Activated naive CD8-positive, alpha-beta T cell (primary cell): ENCODE data around the gene LMTK2.

Experiments
- H3K27ac Mint-ChIP-seq: one replicate; pipeline ENCODE4 v1.8.0; 2021; ENCODE audit warnings: mixed read lengths
- H3K27me3 Mint-ChIP-seq: one replicate; pipeline ENCODE4 v1.8.0; 2021; ENCODE audit warnings: mixed read lengths
- H3K36me3 Mint-ChIP-seq: one replicate; pipeline ENCODE4 v1.8.0; 2021; ENCODE audit warnings: mixed read lengths
- H3K4me1 Mint-ChIP-seq: one replicate; pipeline ENCODE4 v1.8.0; 2021; ENCODE audit warnings: low read depth, mixed read lengths
- H3K4me3 Mint-ChIP-seq: one replicate; pipeline ENCODE4 v1.8.0; 2021; ENCODE audit warnings: mild to moderate bottlenecking, mixed read lengths
- H3K9me3 Mint-ChIP-seq: one replicate; pipeline ENCODE4 v1.8.0; 2021; ENCODE audit warnings: low read depth, mixed read lengths

Gene LMTK2

GRCh38 chr7:98170966-98171365 lies 64.3 kb downstream of the LMTK2 start:
- H3K4me1 Mint-ChIP-seq = peaks cover 7% of the 10 kb centered on the region
- H3K4me3 Mint-ChIP-seq = no peak overlapping the region
- H3K36me3 Mint-ChIP-seq = peaks cover 4% of the 10 kb centered on the region
- no peak overlapping the region for H3K27ac Mint-ChIP-seq
- H3K27me3 Mint-ChIP-seq = no peaks in the 10 kb centered on the region
- H3K9me3 Mint-ChIP-seq = no peaks in the 10 kb centered on the region

GRCh38 chr7:98171449-98171848 lies 64.8 kb downstream of the LMTK2 start:
- peaks cover 4% of the 10 kb centered on the region for H3K36me3 Mint-ChIP-seq
- H3K4me3 Mint-ChIP-seq = no peak overlapping the region
- peaks cover 5% of the 10 kb centered on the region for H3K4me1 Mint-ChIP-seq
- no peaks in the 10 kb centered on the region for H3K27me3 Mint-ChIP-seq
- no peaks in the 10 kb centered on the region for H3K9me3 Mint-ChIP-seq
- H3K27ac Mint-ChIP-seq = no peak overlapping the region

GRCh38 chr7:98174334-98175259 lies 67.9 kb downstream of the LMTK2 start:
- no peak overlapping the region for H3K27ac Mint-ChIP-seq

GRCh38 chr7:98175260-98175940 lies 68.7 kb downstream of the LMTK2 start:
- Mint-ChIP-seq H3K9me3 (no peaks in the 10 kb centered on the region), H3K4me3 (no peak overlapping the region), H3K27ac (no peak overlapping the region), H3K27me3 (no peaks in the 10 kb centered on the region), H3K36me3 (peaks cover 4% of the 10 kb centered on the region), H3K4me1 (no peaks in the 10 kb centered on the region)

More at GRCh38 chr7:98174334-98175259, 67.9 kb downstream of the LMTK2 start:
- H3K36me3 Mint-ChIP-seq = peaks cover 4% of the 10 kb centered on the region
- H3K4me3 Mint-ChIP-seq = no peak overlapping the region
- no peaks in the 10 kb centered on the region for H3K27me3 Mint-ChIP-seq
- no peaks in the 10 kb centered on the region for H3K4me1 Mint-ChIP-seq
- H3K9me3 Mint-ChIP-seq = no peaks in the 10 kb centered on the region

- H3K36me3 Mint-ChIP-seq = peaks cover 2% of the 10 kb centered on the region
- no peaks in the 10 kb centered on the region for H3K4me1 Mint-ChIP-seq
- no peaks in the 10 kb centered on the region for H3K27me3 Mint-ChIP-seq
- no peak overlapping the region for H3K4me3 Mint-ChIP-seq
- no peaks in the 10 kb centered on the region for H3K9me3 Mint-ChIP-seq
- no peak overlapping the region for H3K27ac Mint-ChIP-seq
These were observed 70.9 kb downstream of the LMTK2 start for GRCh38 chr7:98177553-98177952.

GRCh38 chr7:98178321-98178720 lies 71.7 kb downstream of the LMTK2 start:
- Mint-ChIP-seq H3K9me3 (no peaks in the 10 kb centered on the region), H3K27ac (no peak overlapping the region), H3K27me3 (no peaks in the 10 kb centered on the region), H3K36me3 (peaks cover 6% of the 10 kb centered on the region), H3K4me1 (peaks cover 2% of the 10 kb centered on the region), H3K4me3 (no peak overlapping the region)

- Mint-ChIP-seq H3K36me3 (peaks cover 8% of the 10 kb centered on the region), H3K27me3 (no peaks in the 10 kb centered on the region), H3K27ac (no peak overlapping the region), H3K4me3 (no peak overlapping the region), H3K4me1 (peaks cover 2% of the 10 kb centered on the region), H3K9me3 (no peaks in the 10 kb centered on the region)
These were observed 72.3 kb downstream of the LMTK2 start for GRCh38 chr7:98178762-98179490.

GRCh38 chr7:98180751-98181150 lies 74.1 kb downstream of the LMTK2 start:
- peaks cover 9% of the 10 kb centered on the region for H3K36me3 Mint-ChIP-seq
- H3K4me3 Mint-ChIP-seq = no peak overlapping the region
- no peaks in the 10 kb centered on the region for H3K9me3 Mint-ChIP-seq
- H3K4me1 Mint-ChIP-seq = peaks cover 2% of the 10 kb centered on the region
- no peak overlapping the region for H3K27ac Mint-ChIP-seq
- H3K27me3 Mint-ChIP-seq = no peaks in the 10 kb centered on the region

- Mint-ChIP-seq H3K27me3 (no peaks in the 10 kb centered on the region), H3K36me3 (peaks cover 23% of the 10 kb centered on the region), H3K4me1 (peaks cover 6% of the 10 kb centered on the region), H3K4me3 (no peak overlapping the region), H3K27ac (no peak overlapping the region), H3K9me3 (no peaks in the 10 kb centered on the region)
These were observed 78.4 kb downstream of the LMTK2 start for GRCh38 chr7:98185101-98185500.

GRCh38 chr7:98186452-98187137 lies 79.9 kb downstream of the LMTK2 start:
- Mint-ChIP-seq H3K36me3 (peaks cover 25% of the 10 kb centered on the region), H3K27ac (no peak overlapping the region), H3K9me3 (no peaks in the 10 kb centered on the region), H3K27me3 (no peaks in the 10 kb centered on the region), H3K4me3 (no peak overlapping the region), H3K4me1 (peaks cover 6% of the 10 kb centered on the region)

- no peaks in the 10 kb centered on the region for H3K27me3 Mint-ChIP-seq
- H3K27ac Mint-ChIP-seq = no peak overlapping the region
These were observed 80.5 kb downstream of the LMTK2 start for GRCh38 chr7:98187138-98187502.

GRCh38 chr7:98189559-98189958 lies 82.9 kb downstream of the LMTK2 start:
- Mint-ChIP-seq H3K9me3 (no peaks in the 10 kb centered on the region), H3K4me3 (no peak overlapping the region), H3K27me3 (no peaks in the 10 kb centered on the region), H3K4me1 (peaks cover 5% of the 10 kb centered on the region), H3K27ac (no peak overlapping the region), H3K36me3 (peaks cover 16% of the 10 kb centered on the region)

More at GRCh38 chr7:98187138-98187502, 80.5 kb downstream of the LMTK2 start:
- Mint-ChIP-seq H3K9me3 (no peaks in the 10 kb centered on the region), H3K36me3 (peaks cover 25% of the 10 kb centered on the region), H3K4me3 (no peak overlapping the region), H3K4me1 (peaks cover 6% of the 10 kb centered on the region)

- no peaks in the 10 kb centered on the region for H3K27me3 Mint-ChIP-seq
- H3K36me3 Mint-ChIP-seq = peaks cover 19% of the 10 kb centered on the region
These were observed 85.2 kb downstream of the LMTK2 start for GRCh38 chr7:98191668-98192431.

More at GRCh38 chr7:98191668-98192431, 85.2 kb downstream of the LMTK2 start:
- Mint-ChIP-seq H3K27ac (no peak overlapping the region), H3K4me1 (peaks cover 12% of the 10 kb centered on the region), H3K9me3 (no peaks in the 10 kb centered on the region), H3K4me3 (no peak overlapping the region)
